A673 (cell line): ENCODE results near the gene MOG. TPM values are rescaled to one million over a fixed set of nuclear protein-coding genes. Genes with fewer than 3 reads are reported as not detected.

Experiments used
- BruUV-seq: library from RNA; stranded (reverse); fragments of 400-500 nt; replicated peaks from 2 replicates; lab custom pipeline; 2021; lab: Mats Ljungman, UMichigan
- CTCF ChIA-PET: fragments of 300-600 bp; sonication (Branson Sonifier 250); formaldehyde crosslinking; loops from one replicate; lab custom pipeline; 2022; ENCODE audit warnings: antibody characterized with exemption; lab: Charles Lee
- POLR2A ChIA-PET: fragments of 300-600 bp; sonication (Branson Sonifier 250); formaldehyde crosslinking; loops from one replicate; lab custom pipeline; 2022; ENCODE audit warnings: antibody characterized with exemption; ENCODE audit not compliant: low non-redundant PET; lab: Charles Lee
- DNase-seq: peaks from one replicate; pipeline ENCODE4 v3.0.0-alpha.2; 2015; ENCODE audit warnings: low spot score
- H3K27ac ChIP-seq: fragments of 200-600 bp; sonication (generic); 2 replicates; pipeline ENCODE4 v1.5.1; 2016; ENCODE audit warnings: mixed run types, low read depth, mild to moderate bottlenecking, mixed read lengths, antibody characterized with exemption, low read length; ENCODE audit not compliant: poor library complexity, severe bottlenecking
- H3K27me3 ChIP-seq: fragments of 200-600 bp; sonication (generic); replicated peaks from 2 replicates; pipeline ENCODE4 v1.6.1; 2017; ENCODE audit warnings: mixed run types, low read depth, mild to moderate bottlenecking, mixed read lengths, antibody characterized with exemption, low read length; ENCODE audit not compliant: insufficient read depth, poor library complexity
- H3K36me3 ChIP-seq: fragments of 200-600 bp; sonication (generic); 2 replicates; pipeline ENCODE4 v1.6.1; 2016; ENCODE audit warnings: mixed run types, mild to moderate bottlenecking, mixed read lengths, antibody characterized with exemption, low read length; ENCODE audit not compliant: insufficient read depth, poor library complexity, severe bottlenecking
- H3K4me1 ChIP-seq: fragments of 200-600 bp; sonication (generic); 2 replicates; pipeline ENCODE4 v1.6.1; 2017; ENCODE audit warnings: mixed run types, mild to moderate bottlenecking, mixed read lengths, antibody characterized with exemption, low read length; ENCODE audit not compliant: insufficient read depth, poor library complexity, severe bottlenecking
- H3K4me3 ChIP-seq: fragments of 200-600 bp; sonication (generic); 2 replicates; pipeline ENCODE4 v1.5.1; 2016; ENCODE audit warnings: low read depth, mixed run types, mild to moderate bottlenecking, mixed read lengths, low read length; ENCODE audit not compliant: poor library complexity, severe bottlenecking
- H3K9me3 ChIP-seq: fragments of 200-600 bp; sonication (generic); 2 replicates; pipeline ENCODE4 v1.6.1; 2016; ENCODE audit warnings: mixed run types, low read depth, mild to moderate bottlenecking, mixed read lengths, antibody characterized with exemption, low read length; ENCODE audit not compliant: poor library complexity, severe bottlenecking
- EZH2 ChIP-seq: fragments of 200-600 bp; sonication (generic); IDR thresholded peaks from 2 replicates; pipeline ENCODE4 v1.6.1; 2017; ENCODE audit warnings: borderline replicate concordance, low read depth, mild to moderate bottlenecking, mixed read lengths, antibody characterized with exemption, low read length; ENCODE audit not compliant: poor library complexity, severe bottlenecking
- intact Hi-C: fragments of 100-400 bp; cut with micrococcal nuclease; formaldehyde crosslinking; loops from one replicate; pipeline ENCODE4 v1.10.0; 2022; ENCODE audit not compliant: unreplicated experiment
- total RNA-seq: library from RNA; stranded (reverse); gene quantifications from 2 replicates; pipeline ENCODE4 v1.2.3, GENCODE V29; 2021
- TF ChIP-seq, protein P1 (sequence below): fragments of 300-800, 200-600 bp; sonication (generic); conservative IDR thresholded peaks from 2 replicates; pipeline ENCODE4 v1.5.1; 2017; ENCODE audit warnings: low read depth, mild to moderate bottlenecking, antibody characterized with exemption, low read length, moderate library complexity, mixed read lengths

MOG gene
- total RNA-seq, 1 experiment from 2014 or later, result not detected

DNA sequence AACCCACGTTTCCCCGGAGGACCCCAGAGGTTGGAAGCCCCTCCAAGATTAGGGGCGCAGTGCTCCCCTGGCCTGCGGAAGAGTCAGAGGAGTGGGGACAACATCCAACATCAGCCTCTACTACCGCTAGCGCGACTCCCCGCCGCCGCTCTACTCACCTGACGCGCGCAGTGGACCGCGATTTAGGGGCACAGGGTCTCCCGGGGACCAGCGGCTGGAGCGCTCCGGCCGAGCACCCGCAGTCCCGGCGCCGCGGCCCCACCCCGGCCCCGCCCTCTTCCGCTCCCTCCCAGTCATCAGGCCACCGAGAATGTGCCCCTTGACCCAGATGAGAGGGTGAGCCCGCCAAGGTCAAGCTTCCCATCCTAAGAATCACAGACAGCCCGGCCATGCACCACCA, 24.0 kb downstream of the MOG start, which contains the start of gene ZFP57:
TSS of gene ZFP57 (minus strand) at position 249 of the 400 bp plus-strand sequence. CDS start 4,149 bp downstream, outside the sequence.
- no peak within 1 kb of the TSS for H3K27ac ChIP-seq
- no peaks in the 10 kb centered on the region for H3K9me3 ChIP-seq
- no peaks in the 10 kb centered on the region for H3K4me1 ChIP-seq
- H3K4me3 ChIP-seq, result no peak within 1 kb of the TSS
- ChIA-PET POLR2A (no interaction called here), CTCF (no interaction called here)
- H3K27me3 ChIP-seq, result no peaks in the 10 kb centered on the region
- H3K36me3 ChIP-seq, result no peaks in the 10 kb centered on the region
- TF ChIP-seq, protein P1, sequence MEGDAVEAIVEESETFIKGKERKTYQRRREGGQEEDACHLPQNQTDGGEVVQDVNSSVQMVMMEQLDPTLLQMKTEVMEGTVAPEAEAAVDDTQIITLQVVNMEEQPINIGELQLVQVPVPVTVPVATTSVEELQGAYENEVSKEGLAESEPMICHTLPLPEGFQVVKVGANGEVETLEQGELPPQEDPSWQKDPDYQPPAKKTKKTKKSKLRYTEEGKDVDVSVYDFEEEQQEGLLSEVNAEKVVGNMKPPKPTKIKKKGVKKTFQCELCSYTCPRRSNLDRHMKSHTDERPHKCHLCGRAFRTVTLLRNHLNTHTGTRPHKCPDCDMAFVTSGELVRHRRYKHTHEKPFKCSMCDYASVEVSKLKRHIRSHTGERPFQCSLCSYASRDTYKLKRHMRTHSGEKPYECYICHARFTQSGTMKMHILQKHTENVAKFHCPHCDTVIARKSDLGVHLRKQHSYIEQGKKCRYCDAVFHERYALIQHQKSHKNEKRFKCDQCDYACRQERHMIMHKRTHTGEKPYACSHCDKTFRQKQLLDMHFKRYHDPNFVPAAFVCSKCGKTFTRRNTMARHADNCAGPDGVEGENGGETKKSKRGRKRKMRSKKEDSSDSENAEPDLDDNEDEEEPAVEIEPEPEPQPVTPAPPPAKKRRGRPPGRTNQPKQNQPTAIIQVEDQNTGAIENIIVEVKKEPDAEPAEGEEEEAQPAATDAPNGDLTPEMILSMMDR, result no peak
- TF ChIP-seq EZH2, result no peak
- intact Hi-C loops, result no loop called here
- BruUV-seq, result no TSS peak
- no peak for DNase-seq

DNA sequence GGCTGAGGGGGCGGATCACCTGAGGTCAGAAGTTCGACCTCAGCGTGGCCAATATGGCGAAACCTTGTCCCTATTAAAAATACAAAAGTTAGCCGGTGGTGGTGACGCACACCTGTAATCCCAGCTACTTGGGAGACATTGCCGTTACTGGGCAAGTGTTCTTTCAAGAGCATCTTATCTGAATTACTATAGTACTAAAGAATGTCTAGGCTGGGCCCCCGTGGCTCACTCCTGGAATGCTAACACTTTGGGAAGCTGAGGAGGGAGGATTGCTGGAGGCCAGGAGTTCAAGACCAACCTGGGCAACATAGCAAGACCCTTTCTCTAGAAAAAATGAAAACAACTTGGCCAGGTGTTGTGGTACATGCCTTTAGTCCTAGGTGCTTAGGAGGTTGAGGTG, 24.9 kb downstream of the MOG start:
- TF ChIP-seq EZH2, result no peak
- TF ChIP-seq, protein P1, result no peak
- Histone ChIP-seq H3K4me1 (no peaks in the 10 kb centered on the region), H3K36me3 (no peaks in the 10 kb centered on the region), H3K9me3 (no peaks in the 10 kb centered on the region), H3K27ac (no peak overlapping the region), H3K4me3 (no peak overlapping the region), H3K27me3 (no peaks in the 10 kb centered on the region)
- ChIA-PET POLR2A (no interaction called here), CTCF (no interaction called here)
- intact Hi-C loops, result no loop called here
- no TSS peak for BruUV-seq
- DNase-seq, result no peak

GRCh38 chr6:29685718-29686326, 28.9 kb downstream of the MOG start:
- BruUV-seq, result no TSS peak
- TF ChIP-seq, protein P1, result no peak
- TF ChIP-seq EZH2, result no peak
- ChIA-PET CTCF (no interaction called here), POLR2A (no interaction called here)
- no peak for DNase-seq
- no peaks in the 10 kb centered on the region for H3K36me3 ChIP-seq
- no peaks in the 10 kb centered on the region for H3K27me3 ChIP-seq
- no peaks in the 10 kb centered on the region for H3K4me1 ChIP-seq
- H3K4me3 ChIP-seq, result no peak overlapping the region
- intact Hi-C loops, result no loop called here
- H3K27ac ChIP-seq, result no peak overlapping the region
- no peaks in the 10 kb centered on the region for H3K9me3 ChIP-seq
